Measurements from ENCODE around the gene OR6T1. TPM values are rescaled to one million over a fixed set of nuclear protein-coding genes. Genes with fewer than 3 reads are reported as not detected.

OR6T1 gene
- not detected for polyA plus RNA-seq (2012; ENCODE audit: insufficient read depth, insufficient read length)

GRCh38 chr11:123943738-123944137 lies at the start of gene OR6T1:
OR6T1 (minus strand) TSS chr11:123943838; CDS start chr11:123943838, 0 bp downstream.
- no peak for DNase-seq (ENCODE audit: low read depth, low spot score)

GRCh38 chr11:123979311-123979710 lies 35.7 kb upstream of the OR6T1 start:
- no peak overlapping the region for H3K4me3 ChIP-seq (ENCODE audit: low read length)

More at GRCh38 chr11:123943738-123944137, at the start of gene OR6T1:
- H3K4me3 ChIP-seq (ENCODE audit: low read length), result no peak within 1 kb of the TSS

GRCh38 chr11:123977731-123978347 lies 34.2 kb upstream of the OR6T1 start, which contains the start of gene OR10S1:
OR10S1 (minus strand) TSS chr11:123977781; CDS start chr11:123977664, 117 bp downstream.
- no peak within 1 kb of the TSS for H3K4me3 ChIP-seq (ENCODE audit: low read length)
- no peak for DNase-seq (ENCODE audit: low read depth, low spot score)

More at GRCh38 chr11:123979311-123979710, 35.7 kb upstream of the OR6T1 start:
- no peak for DNase-seq (ENCODE audit: low read depth, low spot score)

- no peak for DNase-seq (ENCODE audit: low read depth, low spot score)
- no peak overlapping the region for H3K4me3 ChIP-seq (ENCODE audit: low read length)
Observed at GRCh38 chr11:123976770-123977560, 33.3 kb upstream of the OR6T1 start.

- no peak overlapping the region for H3K4me3 ChIP-seq (ENCODE audit: low read length)
- DNase-seq (ENCODE audit: low read depth, low spot score), result no peak
Observed at GRCh38 chr11:123973816-123974215, 30.2 kb upstream of the OR6T1 start.

GRCh38 chr11:123956752-123957151 lies 13.1 kb upstream of the OR6T1 start:
- H3K4me3 ChIP-seq (ENCODE audit: low read length), result no peak overlapping the region
- no peak for DNase-seq (ENCODE audit: low read depth, low spot score)

- DNase-seq (ENCODE audit: low read depth, low spot score), result no peak
- H3K4me3 ChIP-seq (ENCODE audit: low read length), result no peak overlapping the region
Observed at GRCh38 chr11:123945132-123945531, 1.5 kb upstream of the OR6T1 start.

- H3K4me3 ChIP-seq (ENCODE audit: low read length), result no peak overlapping the region
- DNase-seq (ENCODE audit: low read depth, low spot score), result no peak
Observed at GRCh38 chr11:123942413-123942812, 1.2 kb downstream of the OR6T1 start.

- no peak for DNase-seq (ENCODE audit: low read depth, low spot score)
- no peak within 1 kb of the TSS for H3K4me3 ChIP-seq (ENCODE audit: low read length)
Observed at GRCh38 chr11:123939317-123939716, 4.3 kb downstream of the OR6T1 start, which contains the start of gene OR4D5. OR4D5 (plus strand) TSS chr11:123939617; CDS start chr11:123939617, 0 bp downstream.

GRCh38 chr11:123924027-123924426 lies 19.6 kb downstream of the OR6T1 start:
- DNase-seq (ENCODE audit: low read depth, low spot score), result no peak
- no peak overlapping the region for H3K4me3 ChIP-seq (ENCODE audit: low read length)

- DNase-seq (ENCODE audit: low read depth, low spot score), result no peak
- H3K4me3 ChIP-seq (ENCODE audit: low read length), result no peak overlapping the region
Observed at GRCh38 chr11:123920943-123921342, 22.7 kb downstream of the OR6T1 start.

- no peak for DNase-seq (ENCODE audit: low read depth, low spot score)
- no peak overlapping the region for H3K4me3 ChIP-seq (ENCODE audit: low read length)
Observed at GRCh38 chr11:123905826-123906225, 37.8 kb downstream of the OR6T1 start.

- H3K4me3 ChIP-seq (ENCODE audit: low read length), result no peak overlapping the region
- DNase-seq (ENCODE audit: low read depth, low spot score), result no peak
Observed at GRCh38 chr11:123904932-123905331, 38.7 kb downstream of the OR6T1 start.

- DNase-seq (ENCODE audit: low read depth, low spot score), result no peak
- H3K4me3 ChIP-seq (ENCODE audit: low read length), result no peak overlapping the region
Observed at GRCh38 chr11:123903932-123904331, 39.7 kb downstream of the OR6T1 start.

GRCh38 chr11:123901867-123902266 lies 41.8 kb downstream of the OR6T1 start, which contains the start of gene OR8D4:
OR8D4 (plus strand) TSS chr11:123902167; CDS start chr11:123906432, 4,265 bp downstream.
- DNase-seq (ENCODE audit: low read depth, low spot score), result no peak
- no peak within 1 kb of the TSS for H3K4me3 ChIP-seq (ENCODE audit: low read length)

- DNase-seq (ENCODE audit: low read depth, low spot score), result no peak
- no peak overlapping the region for H3K4me3 ChIP-seq (ENCODE audit: low read length)
Observed at GRCh38 chr11:123899792-123900191, 43.8 kb downstream of the OR6T1 start.

All from Jurkat, Clone E6-1 (cell line).